Right ventricle myocardium inferior (tissue), 1 donor: Measurements from ENCODE around the gene GINS1. TPM values are rescaled to one million over a fixed set of nuclear protein-coding genes. Genes with fewer than 3 reads are reported as not detected.

Experiments used
- total RNA-seq: library from RNA; stranded (reverse); fragmentation: NEBNext Ultra II Directional; extraction: Animal tissue kit (Norgen Biotek cat#: 25700); gene quantifications from one replicate; pipeline ENCODE4 v1.2.1, GENCODE V29; 2021
- donor health status: DM: no; HTN: yes; CAD: no; lungs with severe emphysema.

The GINS1 gene
- total RNA-seq, 1 donor from 2014 or later: 0.73 TPM

Other genes starting within 250 kb of the GINS1 start
- gene ENTPD6, start 212.0 kb upstream of the GINS1 start, total RNA-seq: 132 TPM
- gene PYGB, start 159.6 kb upstream of the GINS1 start, total RNA-seq: 174 TPM
- 23.3 TPM for gene ABHD12, start 16.8 kb upstream of the GINS1 start, total RNA-seq
- 7.8 TPM for gene NINL, start 177.9 kb downstream of the GINS1 start, total RNA-seq
- gene NANP, start 216.3 kb downstream of the GINS1 start, total RNA-seq: 3.8 TPM